GM23338 (cell line): ENCODE results near the gene BLOC1S3. TPM values are rescaled to one million over a fixed set of nuclear protein-coding genes. Genes with fewer than 3 reads are reported as not detected.
A peak's percentile ranks its signal among the peaks of the same experiment; 100 is the strongest.

Experiments used
- ATAC-seq: fragments of 200-7000 bp; cut with Tn5 transposase; 3 replicates; pipeline ENCODE4 v1.9.1; 2020
- DNase-seq: peaks from one replicate; pipeline ENCODE4 v3.0.0-alpha.2; 2015; ENCODE audit warnings: low spot score
- H2AFZ ChIP-seq: fragments of 200-600 bp; sonication (generic); 2 replicates; pipeline ENCODE4 v1.8.0; 2016; ENCODE audit warnings: antibody characterized with exemption, mild to moderate bottlenecking, moderate library complexity
- H3F3A ChIP-seq: fragments of 200-600 bp; sonication (generic); replicated peaks from 2 replicates; pipeline ENCODE4 v1.8.0; 2017; ENCODE audit warnings: antibody characterized with exemption, mixed run types, low read depth
- H3K27ac ChIP-seq: fragments of 200-600 bp; sonication (generic); 2 replicates; pipeline ENCODE4 v1.6.1; 2016; ENCODE audit warnings: low read depth
- H3K27me3 ChIP-seq: fragments of 200-600 bp; sonication (generic); 2 replicates; pipeline ENCODE4 v1.8.0; 2016; ENCODE audit warnings: mild to moderate bottlenecking, mixed run types, moderate library complexity; ENCODE audit not compliant: insufficient read depth
- H3K36me3 ChIP-seq: fragments of 200-600 bp; sonication (generic); 2 replicates; pipeline ENCODE4 v1.8.0; 2016; ENCODE audit warnings: mild to moderate bottlenecking; ENCODE audit not compliant: insufficient read depth
- H3K4me1 ChIP-seq: fragments of 200-600 bp; sonication (generic); 2 replicates; pipeline ENCODE4 v1.8.0; 2016; ENCODE audit warnings: mild to moderate bottlenecking, moderate library complexity; ENCODE audit not compliant: insufficient read depth
- H3K4me2 ChIP-seq: fragments of 200-600 bp; sonication (generic); 2 replicates; pipeline ENCODE4 v1.7.1; 2017; ENCODE audit warnings: mixed run types
- H3K4me3 ChIP-seq: fragments of 200-600 bp; sonication (generic); 2 replicates; pipeline ENCODE4 v1.6.1; 2016; ENCODE audit warnings: mixed run types
- H3K79me2 ChIP-seq: fragments of 200-600 bp; sonication (generic); replicated peaks from 2 replicates; pipeline ENCODE4 v1.8.0; 2017; ENCODE audit warnings: mild to moderate bottlenecking; ENCODE audit not compliant: insufficient read depth
- H3K9me2 ChIP-seq: fragments of 200-600 bp; sonication (generic); 2 replicates; pipeline ENCODE4 v1.8.0; 2017; ENCODE audit not compliant: insufficient read depth
- H4K20me1 ChIP-seq: fragments of 200-600 bp; sonication (generic); replicated peaks from 2 replicates; pipeline ENCODE4 v1.8.0; 2017; ENCODE audit warnings: mild to moderate bottlenecking; ENCODE audit not compliant: insufficient read depth
- H3K27ac Mint-ChIP-seq: 2 replicates; pipeline ENCODE4 v1.8.0; 2020; ENCODE audit warnings: inconsistent platforms, mild to moderate bottlenecking, moderate library complexity, mixed read lengths
- H3K27me3 Mint-ChIP-seq: 3 replicates; pipeline ENCODE4 v1.8.0; 2022; ENCODE audit warnings: low read depth, mild to moderate bottlenecking, moderate library complexity, mixed read lengths, inconsistent platforms; ENCODE audit not compliant: insufficient read depth, poor library complexity
- H3K36me3 Mint-ChIP-seq: 3 replicates; pipeline ENCODE4 v1.8.0; 2021; ENCODE audit warnings: low read depth, mild to moderate bottlenecking, inconsistent platforms, moderate library complexity, mixed read lengths
- H3K4me1 Mint-ChIP-seq: 3 replicates; pipeline ENCODE4 v1.8.0; 2020; ENCODE audit warnings: mild to moderate bottlenecking, inconsistent platforms, mixed read lengths
- H3K4me3 Mint-ChIP-seq: 3 replicates; pipeline ENCODE4 v1.8.0; 2021; ENCODE audit warnings: moderate library complexity, mild to moderate bottlenecking, inconsistent platforms, mixed read lengths
- H3K9me3 Mint-ChIP-seq: 3 replicates; pipeline ENCODE4 v1.8.0; 2020; ENCODE audit warnings: moderate library complexity, mild to moderate bottlenecking, inconsistent platforms, mixed read lengths
- CREB1 ChIP-seq: fragments of 250-450 bp; sonication (Bioruptor Pico); IDR thresholded peaks from 2 replicates; pipeline ENCODE4 v1.5.0; 2020; ENCODE audit warnings: low read depth, mild to moderate bottlenecking, moderate library complexity
- CTCF ChIP-seq, 2 experiments: fragments of 200-600 bp in 1 of 2; sonication (generic) in 1 of 2; conservative IDR thresholded peaks; 2 replicates each; pipeline versions ENCODE4 v1.5.1 to v1.6.1; 2016 to 2017; ENCODE audit warnings: antibody characterized with exemption in 2 of 2, low read depth in 2 of 2, mild to moderate bottlenecking in 2 of 2, moderate library complexity in 1 of 2
- EZH2phosphoT487 ChIP-seq: fragments of 200-600 bp; sonication (generic); IDR thresholded peaks from one replicate; pipeline ENCODE4 v1.8.1; 2018; ENCODE audit warnings: antibody characterized with exemption; ENCODE audit not compliant: unreplicated experiment
- JUNB ChIP-seq: IDR thresholded peaks from one replicate; pipeline ENCODE4 v1.6.1; 2016; ENCODE audit warnings: antibody characterized with exemption; ENCODE audit not compliant: unreplicated experiment
- NANOG ChIP-seq: IDR thresholded peaks from 2 replicates; pipeline ENCODE4 v1.6.1; 2016; ENCODE audit warnings: antibody characterized with exemption, borderline replicate concordance
- POLR2AphosphoS5 ChIP-seq: IDR thresholded peaks from 2 replicates; pipeline ENCODE4 v1.6.1; 2016; ENCODE audit warnings: antibody characterized with exemption, low read depth
- REST ChIP-seq: IDR thresholded peaks from one replicate; pipeline ENCODE4 v1.6.1; 2018; ENCODE audit warnings: antibody characterized with exemption; ENCODE audit not compliant: unreplicated experiment
- STAT1 ChIP-seq: IDR thresholded peaks from one replicate; pipeline ENCODE4 v1.6.1; 2016; ENCODE audit warnings: antibody characterized with exemption; ENCODE audit not compliant: unreplicated experiment
- ZNF114 ChIP-seq: fragments of 250-450 bp; sonication (Bioruptor Pico); IDR thresholded peaks from 2 replicates; pipeline ENCODE4 v1.5.0; 2020; ENCODE audit warnings: mild to moderate bottlenecking, moderate library complexity
- ZNF331 ChIP-seq: fragments of 250-450 bp; sonication (Bioruptor Pico); IDR thresholded peaks from 2 replicates; pipeline ENCODE4 v1.5.0; 2020; ENCODE audit warnings: low read depth, mild to moderate bottlenecking, moderate library complexity
- polyA plus RNA-seq: library from polyadenylated mRNA; unstranded; fragments of >200 nt; fragmentation: Nextera tagmentation; extraction: Ambion mirVana; gene quantifications from 2 replicates; pipeline ENCODE4 v1.2.1, GENCODE V29; 2016
- total RNA-seq: library from RNA; depleted of rRNA; stranded (reverse); fragments of >200 nt; shearing (Covaris generic); gene quantifications from 2 replicates; pipeline ENCODE4 v1.2.3, GENCODE V29; 2014
- TF ChIP-seq, protein P1 (sequence below): IDR thresholded peaks from 2 replicates; pipeline ENCODE4 v1.6.1; 2016; ENCODE audit warnings: antibody characterized with exemption
- TF ChIP-seq, protein P2 (sequence below): fragments of 250-450 bp; sonication (Bioruptor Pico); IDR thresholded peaks from 2 replicates; pipeline ENCODE4 v1.5.0; 2020; ENCODE audit warnings: mild to moderate bottlenecking, moderate library complexity

BLOC1S3 gene
- total and polyA plus RNA-seq, 2 experiments from 2014 or later, result 2.5 to 15.9 TPM

GRCh38 chr19:45133661-45134060, 44.9 kb upstream of the BLOC1S3 start:
- Histone ChIP-seq H3K4me3 (no peak overlapping the region), H3K27me3 (no peaks in the 10 kb centered on the region), H3K27ac (no peak overlapping the region), H4K20me1 (peaks cover 12% of the 10 kb centered on the region), H3K79me2 (peaks cover 64% of the 10 kb centered on the region), H3K36me3 (no peaks in the 10 kb centered on the region), H3K4me2 (no peak overlapping the region), H2AFZ (no peak overlapping the region), H3K4me1 (peaks cover 17% of the 10 kb centered on the region; the same call in 1 of the 2 replicates), H3K9me2 (no peaks in the 10 kb centered on the region), H3F3A (no peaks in the 10 kb centered on the region)
- H3K4me3 Mint-ChIP-seq, result no peak overlapping the region
- H3K27me3 Mint-ChIP-seq, result peaks cover 13% of the 10 kb centered on the region
- H3K9me3 Mint-ChIP-seq, result no peaks in the 10 kb centered on the region
- no peaks in the 10 kb centered on the region; the same call in 2 of the 3 replicates for H3K36me3 Mint-ChIP-seq
- H3K27ac Mint-ChIP-seq, result peak overlapping the region; percentile 79; the same call in 1 of the 2 replicates
- ATAC-seq (no peak), DNase-seq (no peak)
- peaks cover 45% of the 10 kb centered on the region for H3K4me1 Mint-ChIP-seq
- TF ChIP-seq CTCF (conservative IDR thresholded peaks at IDR 0.05; ENCODE audit: low read depth in 2 of 2), result no peak
- no peak for TF ChIP-seq ZNF331 (CRISPR knock-in tag)
- no peak for TF ChIP-seq STAT1
- TF ChIP-seq NANOG, result no peak
- TF ChIP-seq CREB1 (CRISPR knock-in tag), result no peak
- TF ChIP-seq, protein P1, sequence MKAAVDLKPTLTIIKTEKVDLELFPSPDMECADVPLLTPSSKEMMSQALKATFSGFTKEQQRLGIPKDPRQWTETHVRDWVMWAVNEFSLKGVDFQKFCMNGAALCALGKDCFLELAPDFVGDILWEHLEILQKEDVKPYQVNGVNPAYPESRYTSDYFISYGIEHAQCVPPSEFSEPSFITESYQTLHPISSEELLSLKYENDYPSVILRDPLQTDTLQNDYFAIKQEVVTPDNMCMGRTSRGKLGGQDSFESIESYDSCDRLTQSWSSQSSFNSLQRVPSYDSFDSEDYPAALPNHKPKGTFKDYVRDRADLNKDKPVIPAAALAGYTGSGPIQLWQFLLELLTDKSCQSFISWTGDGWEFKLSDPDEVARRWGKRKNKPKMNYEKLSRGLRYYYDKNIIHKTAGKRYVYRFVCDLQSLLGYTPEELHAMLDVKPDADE, result no peak
- no peak for TF ChIP-seq JUNB
- TF ChIP-seq EZH2phosphoT487, result no peak
- no peak for TF ChIP-seq ZNF114 (CRISPR knock-in tag)
- no peak for TF ChIP-seq POLR2AphosphoS5
- no peak for TF ChIP-seq REST
- TF ChIP-seq, protein P2, sequence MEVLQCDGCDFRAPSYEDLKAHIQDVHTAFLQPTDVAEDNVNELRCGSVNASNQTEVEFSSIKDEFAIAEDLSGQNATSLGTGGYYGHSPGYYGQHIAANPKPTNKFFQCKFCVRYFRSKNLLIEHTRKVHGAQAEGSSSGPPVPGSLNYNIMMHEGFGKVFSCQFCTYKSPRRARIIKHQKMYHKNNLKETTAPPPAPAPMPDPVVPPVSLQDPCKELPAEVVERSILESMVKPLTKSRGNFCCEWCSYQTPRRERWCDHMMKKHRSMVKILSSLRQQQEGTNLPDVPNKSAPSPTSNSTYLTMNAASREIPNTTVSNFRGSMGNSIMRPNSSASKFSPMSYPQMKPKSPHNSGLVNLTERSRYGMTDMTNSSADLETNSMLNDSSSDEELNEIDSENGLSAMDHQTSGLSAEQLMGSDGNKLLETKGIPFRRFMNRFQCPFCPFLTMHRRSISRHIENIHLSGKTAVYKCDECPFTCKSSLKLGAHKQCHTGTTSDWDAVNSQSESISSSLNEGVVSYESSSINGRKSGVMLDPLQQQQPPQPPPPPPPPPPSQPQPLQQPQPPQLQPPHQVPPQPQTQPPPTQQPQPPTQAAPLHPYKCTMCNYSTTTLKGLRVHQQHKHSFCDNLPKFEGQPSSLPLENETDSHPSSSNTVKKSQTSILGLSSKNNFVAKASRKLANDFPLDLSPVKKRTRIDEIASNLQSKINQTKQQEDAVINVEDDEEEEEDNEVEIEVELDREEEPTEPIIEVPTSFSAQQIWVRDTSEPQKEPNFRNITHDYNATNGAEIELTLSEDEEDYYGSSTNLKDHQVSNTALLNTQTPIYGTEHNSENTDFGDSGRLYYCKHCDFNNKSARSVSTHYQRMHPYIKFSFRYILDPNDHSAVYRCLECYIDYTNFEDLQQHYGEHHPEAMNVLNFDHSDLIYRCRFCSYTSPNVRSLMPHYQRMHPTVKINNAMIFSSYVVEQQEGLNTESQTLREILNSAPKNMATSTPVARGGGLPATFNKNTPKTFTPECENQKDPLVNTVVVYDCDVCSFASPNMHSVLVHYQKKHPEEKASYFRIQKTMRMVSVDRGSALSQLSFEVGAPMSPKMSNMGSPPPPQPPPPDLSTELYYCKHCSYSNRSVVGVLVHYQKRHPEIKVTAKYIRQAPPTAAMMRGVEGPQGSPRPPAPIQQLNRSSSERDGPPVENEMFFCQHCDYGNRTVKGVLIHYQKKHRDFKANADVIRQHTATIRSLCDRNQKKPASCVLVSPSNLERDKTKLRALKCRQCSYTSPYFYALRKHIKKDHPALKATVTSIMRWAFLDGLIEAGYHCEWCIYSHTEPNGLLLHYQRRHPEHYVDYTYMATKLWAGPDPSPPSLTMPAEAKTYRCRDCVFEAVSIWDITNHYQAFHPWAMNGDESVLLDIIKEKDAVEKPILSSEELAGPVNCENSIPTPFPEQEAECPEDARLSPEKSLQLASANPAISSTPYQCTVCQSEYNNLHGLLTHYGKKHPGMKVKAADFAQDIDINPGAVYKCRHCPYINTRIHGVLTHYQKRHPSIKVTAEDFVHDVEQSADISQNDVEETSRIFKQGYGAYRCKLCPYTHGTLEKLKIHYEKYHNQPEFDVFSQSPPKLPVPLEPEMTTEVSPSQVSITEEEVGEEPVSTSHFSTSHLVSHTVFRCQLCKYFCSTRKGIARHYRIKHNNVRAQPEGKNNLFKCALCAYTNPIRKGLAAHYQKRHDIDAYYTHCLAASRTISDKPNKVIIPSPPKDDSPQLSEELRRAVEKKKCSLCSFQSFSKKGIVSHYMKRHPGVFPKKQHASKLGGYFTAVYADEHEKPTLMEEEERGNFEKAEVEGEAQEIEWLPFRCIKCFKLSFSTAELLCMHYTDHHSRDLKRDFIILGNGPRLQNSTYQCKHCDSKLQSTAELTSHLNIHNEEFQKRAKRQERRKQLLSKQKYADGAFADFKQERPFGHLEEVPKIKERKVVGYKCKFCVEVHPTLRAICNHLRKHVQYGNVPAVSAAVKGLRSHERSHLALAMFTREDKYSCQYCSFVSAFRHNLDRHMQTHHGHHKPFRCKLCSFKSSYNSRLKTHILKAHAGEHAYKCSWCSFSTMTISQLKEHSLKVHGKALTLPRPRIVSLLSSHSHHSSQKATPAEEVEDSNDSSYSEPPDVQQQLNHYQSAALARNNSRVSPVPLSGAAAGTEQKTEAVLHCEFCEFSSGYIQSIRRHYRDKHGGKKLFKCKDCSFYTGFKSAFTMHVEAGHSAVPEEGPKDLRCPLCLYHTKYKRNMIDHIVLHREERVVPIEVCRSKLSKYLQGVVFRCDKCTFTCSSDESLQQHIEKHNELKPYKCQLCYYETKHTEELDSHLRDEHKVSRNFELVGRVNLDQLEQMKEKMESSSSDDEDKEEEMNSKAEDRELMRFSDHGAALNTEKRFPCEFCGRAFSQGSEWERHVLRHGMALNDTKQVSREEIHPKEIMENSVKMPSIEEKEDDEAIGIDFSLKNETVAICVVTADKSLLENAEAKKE (CRISPR knock-in tag), result no peak
